ENCODE measurements around the gene NNMT. TPM values are rescaled to one million over a fixed set of nuclear protein-coding genes. Genes with fewer than 3 reads are reported as not detected.

The NNMT gene
- total RNA-seq, 1 experiment from 2014 or later: not detected

GRCh38 chr11:114359342-114359741 lies 63.1 kb downstream of the NNMT start:
- Histone ChIP-seq H3K27ac (ENCODE audit: low read depth, low read length) (no peak overlapping the region), H4K20me1 (ENCODE audit: insufficient read depth) (no peaks in the 10 kb centered on the region), H3K9me2 (ENCODE audit: insufficient read depth) (no peaks in the 10 kb centered on the region), H3K79me2 (ENCODE audit: insufficient read depth, low read length) (no peaks in the 10 kb centered on the region), H3K9ac (ENCODE audit: low read length) (no peak overlapping the region), H3K36me3 (ENCODE audit: control insufficient read depth in 1 of 2, insufficient read depth in 2 of 2, low read length in 2 of 2) (no peaks in the 10 kb centered on the region), H3K9me3 (ENCODE audit: control insufficient read depth in 1 of 2, insufficient read depth in 1 of 2, low read depth in 1 of 2, low read length in 2 of 2) (no peaks in the 10 kb centered on the region), H3K4me2 (ENCODE audit: low read length) (no peak overlapping the region), H3K27me3 (ENCODE audit: insufficient read depth, low read length) (0 out of 2 replicates have a peak, but pooled peaks cover 7% of the 10 kb centered on the region), H3K4me1 (ENCODE audit: control insufficient read depth in 1 of 2, insufficient read depth in 2 of 2, low read length in 2 of 2) (no peaks in the 10 kb centered on the region), H2AFZ (ENCODE audit: low read depth, low read length, poor library complexity, severe bottlenecking) (no peak overlapping the region), H3K4me3 (replicated peaks in 1 of 2; ENCODE audit: low read depth in 1 of 2, low read length in 2 of 2) (no peak overlapping the region)
- ChIA-PET POLR2A (no interaction called here), CTCF (no interaction called here), RAD21 (ENCODE audit: low non-redundant PET in 1 of 2, low total read pairs in 2 of 2, uncharacterized antibody in 2 of 2, unreplicated experiment in 2 of 2) (no interaction called here)
- no TSS peak for BruUV-seq (replicated peaks)
- ATAC-seq (no peak), DNase-seq (ENCODE audit: low read depth, low spot score) (no peak)
- intact Hi-C loops (cut with micrococcal nuclease): no loop called here
- no peak for TF ChIP-seq TCF7L2 (IDR thresholded peaks at IDR 0.05; ENCODE audit: borderline replicate concordance, extremely low read depth, insufficient read depth, insufficient read length)
- TF ChIP-seq YY1 (IDR thresholded peaks at IDR 0.05; ENCODE audit: extremely low read depth, insufficient replicate concordance, low read depth, low read length): no peak
- TF ChIP-seq, protein P1, sequence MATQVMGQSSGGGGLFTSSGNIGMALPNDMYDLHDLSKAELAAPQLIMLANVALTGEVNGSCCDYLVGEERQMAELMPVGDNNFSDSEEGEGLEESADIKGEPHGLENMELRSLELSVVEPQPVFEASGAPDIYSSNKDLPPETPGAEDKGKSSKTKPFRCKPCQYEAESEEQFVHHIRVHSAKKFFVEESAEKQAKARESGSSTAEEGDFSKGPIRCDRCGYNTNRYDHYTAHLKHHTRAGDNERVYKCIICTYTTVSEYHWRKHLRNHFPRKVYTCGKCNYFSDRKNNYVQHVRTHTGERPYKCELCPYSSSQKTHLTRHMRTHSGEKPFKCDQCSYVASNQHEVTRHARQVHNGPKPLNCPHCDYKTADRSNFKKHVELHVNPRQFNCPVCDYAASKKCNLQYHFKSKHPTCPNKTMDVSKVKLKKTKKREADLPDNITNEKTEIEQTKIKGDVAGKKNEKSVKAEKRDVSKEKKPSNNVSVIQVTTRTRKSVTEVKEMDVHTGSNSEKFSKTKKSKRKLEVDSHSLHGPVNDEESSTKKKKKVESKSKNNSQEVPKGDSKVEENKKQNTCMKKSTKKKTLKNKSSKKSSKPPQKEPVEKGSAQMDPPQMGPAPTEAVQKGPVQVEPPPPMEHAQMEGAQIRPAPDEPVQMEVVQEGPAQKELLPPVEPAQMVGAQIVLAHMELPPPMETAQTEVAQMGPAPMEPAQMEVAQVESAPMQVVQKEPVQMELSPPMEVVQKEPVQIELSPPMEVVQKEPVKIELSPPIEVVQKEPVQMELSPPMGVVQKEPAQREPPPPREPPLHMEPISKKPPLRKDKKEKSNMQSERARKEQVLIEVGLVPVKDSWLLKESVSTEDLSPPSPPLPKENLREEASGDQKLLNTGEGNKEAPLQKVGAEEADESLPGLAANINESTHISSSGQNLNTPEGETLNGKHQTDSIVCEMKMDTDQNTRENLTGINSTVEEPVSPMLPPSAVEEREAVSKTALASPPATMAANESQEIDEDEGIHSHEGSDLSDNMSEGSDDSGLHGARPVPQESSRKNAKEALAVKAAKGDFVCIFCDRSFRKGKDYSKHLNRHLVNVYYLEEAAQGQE (IDR thresholded peaks at IDR 0.05; ENCODE audit: low read depth): no peak
- TF ChIP-seq CTCF (IDR thresholded peaks at IDR 0.05 in 2 of 3, conservative IDR thresholded peaks at IDR 0.05 in 1 of 3; ENCODE audit: borderline replicate concordance in 1 of 3, insufficient read depth in 1 of 3, low read depth in 2 of 3, low read length in 2 of 3): no peak
- TF ChIP-seq, protein P2, sequence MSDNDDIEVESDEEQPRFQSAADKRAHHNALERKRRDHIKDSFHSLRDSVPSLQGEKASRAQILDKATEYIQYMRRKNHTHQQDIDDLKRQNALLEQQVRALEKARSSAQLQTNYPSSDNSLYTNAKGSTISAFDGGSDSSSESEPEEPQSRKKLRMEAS (IDR thresholded peaks at IDR 0.05): no peak
- TF ChIP-seq ZNF274 (IDR thresholded peaks at IDR 0.05; ENCODE audit: low read depth, low read length): no peak
- TF ChIP-seq JUND (IDR thresholded peaks at IDR 0.05): no peak
- TF ChIP-seq SP1 (IDR thresholded peaks at IDR 0.05; ENCODE audit: low read depth): no peak
- no peak for TF ChIP-seq POLR2A (IDR thresholded peaks at IDR 0.05; ENCODE audit: borderline replicate concordance, extremely low read depth, insufficient read depth, insufficient read length)
- TF ChIP-seq SRF (IDR thresholded peaks at IDR 0.05; ENCODE audit: low read depth): no peak
- no peak for TF ChIP-seq CEBPB (IDR thresholded peaks at IDR 0.05; ENCODE audit: low read depth)

All from HCT116 (cell line).